GM19023 (cell line): ENCODE data around the gene BTBD9.

ENCODE experiments used
- ATAC-seq: cut with Tn5 transposase; IDR thresholded peaks from one replicate; pipeline ENCODE4 v1.9.1; 2021; ENCODE audit warnings: mild to moderate bottlenecking, moderate library complexity; ENCODE audit not compliant: unreplicated experiment

BTBD9 gene

GRCh38 chr6:38184585-38185080, 455.1 kb downstream of the BTBD9 start:
- no peak for ATAC-seq

GRCh38 chr6:38183856-38184584, 455.7 kb downstream of the BTBD9 start:
- ATAC-seq = no peak

- no peak for ATAC-seq
Observed at GRCh38 chr6:38182426-38182825, 457.3 kb downstream of the BTBD9 start.

- no peak for ATAC-seq
Observed at GRCh38 chr6:38180586-38180985, 459.1 kb downstream of the BTBD9 start.

GRCh38 chr6:38179794-38180430, 459.8 kb downstream of the BTBD9 start:
- no peak for ATAC-seq

GRCh38 chr6:38179300-38179699, 460.4 kb downstream of the BTBD9 start:
- ATAC-seq = no peak

- ATAC-seq = no peak
Observed at GRCh38 chr6:38178584-38178886, 461.2 kb downstream of the BTBD9 start.

- ATAC-seq = no peak
Observed at GRCh38 chr6:38177882-38178583, 461.7 kb downstream of the BTBD9 start.

- ATAC-seq = no peak
Observed at GRCh38 chr6:38176797-38177751, 462.7 kb downstream of the BTBD9 start.

- ATAC-seq = no peak
Observed at GRCh38 chr6:38175786-38176185, 463.9 kb downstream of the BTBD9 start.

- ATAC-seq = no peak
Observed at GRCh38 chr6:38174806-38175495, 464.8 kb downstream of the BTBD9 start.

GRCh38 chr6:38174315-38174714, 465.4 kb downstream of the BTBD9 start:
- ATAC-seq = no peak

- ATAC-seq = no peak
Observed at GRCh38 chr6:38173909-38174308, 465.8 kb downstream of the BTBD9 start.

GRCh38 chr6:38172739-38173410, 466.9 kb downstream of the BTBD9 start:
- ATAC-seq = no peak

- ATAC-seq = no peak
Observed at GRCh38 chr6:38171997-38172738, 467.6 kb downstream of the BTBD9 start.

- ATAC-seq = no peak
Observed at GRCh38 chr6:38170666-38171355, 468.9 kb downstream of the BTBD9 start.

- no peak for ATAC-seq
Observed at GRCh38 chr6:38169977-38170526, 469.7 kb downstream of the BTBD9 start.
